GM18526 (cell line): ENCODE data around the gene EID3.

Experiments
- POLR2A ChIP-seq: IDR thresholded peaks from 3 replicates; pipeline ENCODE4 v1.6.1; 2011; ENCODE audit not compliant: insufficient read length; ENCODE audit errors: extremely low read depth

The EID3 gene

DNA sequence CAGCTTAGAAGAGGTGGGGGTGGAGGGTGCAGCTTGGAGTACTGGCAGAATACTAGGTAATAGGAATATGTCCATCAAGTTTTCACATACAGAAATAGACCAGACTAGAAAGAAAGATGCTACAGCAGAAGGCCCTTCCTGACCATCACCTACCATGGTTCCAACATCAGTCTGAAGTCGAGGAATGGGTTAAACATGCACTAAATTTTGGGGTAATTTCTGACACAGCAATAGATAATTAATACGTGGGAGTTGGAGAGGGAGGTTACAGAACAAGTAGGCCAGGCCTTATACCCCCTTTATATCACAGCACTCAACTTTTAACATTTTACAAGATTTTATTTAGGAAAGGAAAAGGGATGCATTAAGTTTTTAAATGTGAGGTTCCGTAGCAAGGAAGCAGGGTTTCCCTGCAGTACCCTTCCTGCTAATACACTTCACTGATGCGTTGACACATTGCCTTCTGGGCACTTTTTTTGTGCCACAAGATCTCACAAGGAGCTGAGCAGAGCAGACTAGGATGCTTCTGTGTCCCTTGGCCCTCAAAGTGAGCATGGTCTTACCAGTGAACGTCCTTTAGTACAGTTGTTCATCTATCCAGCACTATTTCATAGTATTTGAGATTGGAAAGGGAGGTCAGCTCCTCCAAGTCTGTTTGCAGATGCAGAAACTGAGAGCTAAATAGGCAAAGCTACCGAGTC lies 50.8 kb downstream of the EID3 start:
- TF ChIP-seq POLR2A, result no peak
